Measurements from ENCODE around the gene P3H3.

P3H3 gene

GRCh38 chr12:6816598-6816997, 11.6 kb upstream of the P3H3 start:
- H3K4me1 ChIP-seq (ENCODE audit: low read length), result peaks cover 20% of the 10 kb centered on the region
- H2AFZ ChIP-seq (ENCODE audit: low read depth, low read length), result no peak overlapping the region
- H3K9me3 ChIP-seq (ENCODE audit: insufficient read depth, low read length), result no peaks in the 10 kb centered on the region
- TF ChIP-seq CTCF (IDR thresholded peaks at IDR 0.05; ENCODE audit: low read depth, low read length) (no peak), EZH2phosphoT487 (IDR thresholded peaks at IDR 0.05; ENCODE audit: low read depth) (no peak)
- H3K79me2 ChIP-seq (ENCODE audit: low read length), result no peaks in the 10 kb centered on the region
- no peak overlapping the region for H3K27ac ChIP-seq (ENCODE audit: low read length)
- no peaks in the 10 kb centered on the region for H4K20me1 ChIP-seq (ENCODE audit: insufficient read depth, low read length)
- no peak overlapping the region for H3K4me3 ChIP-seq (ENCODE audit: low read length)
- no peak overlapping the region for H3K9ac ChIP-seq (ENCODE audit: low read length)
- H3K4me2 ChIP-seq (ENCODE audit: low read length), result no peak overlapping the region
- no peaks in the 10 kb centered on the region for H3K36me3 ChIP-seq (replicated peaks; ENCODE audit: low read depth, low read length)
- H3K27me3 ChIP-seq (ENCODE audit: low read depth, low read length), result peaks cover 34% of the 10 kb centered on the region

GRCh38 chr12:6817098-6817497, 11.1 kb upstream of the P3H3 start:
- H3K9ac ChIP-seq (ENCODE audit: low read length), result no peak overlapping the region

GRCh38 chr12:6817662-6818157, 10.5 kb upstream of the P3H3 start:
- Histone ChIP-seq H3K4me3 (ENCODE audit: low read length) (no peak overlapping the region), H2AFZ (ENCODE audit: low read depth, low read length) (no peak overlapping the region), H3K9me3 (ENCODE audit: insufficient read depth, low read length) (no peaks in the 10 kb centered on the region), H3K4me1 (ENCODE audit: low read length) (peaks cover 13% of the 10 kb centered on the region), H3K4me2 (ENCODE audit: low read length) (no peak overlapping the region), H3K79me2 (ENCODE audit: low read length) (no peaks in the 10 kb centered on the region), H3K36me3 (replicated peaks; ENCODE audit: low read depth, low read length) (no peaks in the 10 kb centered on the region), H3K27ac (ENCODE audit: low read length) (no peak overlapping the region), H3K9ac (ENCODE audit: low read length) (no peak overlapping the region), H4K20me1 (ENCODE audit: insufficient read depth, low read length) (no peaks in the 10 kb centered on the region), H3K27me3 (ENCODE audit: low read depth, low read length) (peaks cover 43% of the 10 kb centered on the region)
- TF ChIP-seq CTCF (IDR thresholded peaks at IDR 0.05; ENCODE audit: low read depth, low read length) (no peak), EZH2phosphoT487 (IDR thresholded peaks at IDR 0.05; ENCODE audit: low read depth) (no peak)

More at GRCh38 chr12:6817098-6817497, 11.1 kb upstream of the P3H3 start:
- Histone ChIP-seq H3K4me3 (ENCODE audit: low read length) (no peak overlapping the region), H4K20me1 (ENCODE audit: insufficient read depth, low read length) (no peaks in the 10 kb centered on the region), H3K4me1 (ENCODE audit: low read length) (peaks cover 18% of the 10 kb centered on the region), H3K27me3 (ENCODE audit: low read depth, low read length) (peaks cover 38% of the 10 kb centered on the region), H3K79me2 (ENCODE audit: low read length) (no peaks in the 10 kb centered on the region), H3K36me3 (replicated peaks; ENCODE audit: low read depth, low read length) (no peaks in the 10 kb centered on the region), H3K9me3 (ENCODE audit: insufficient read depth, low read length) (no peaks in the 10 kb centered on the region), H3K4me2 (ENCODE audit: low read length) (no peak overlapping the region), H3K27ac (ENCODE audit: low read length) (no peak overlapping the region), H2AFZ (ENCODE audit: low read depth, low read length) (no peak overlapping the region)
- TF ChIP-seq EZH2phosphoT487 (IDR thresholded peaks at IDR 0.05; ENCODE audit: low read depth) (no peak), CTCF (IDR thresholded peaks at IDR 0.05; ENCODE audit: low read depth, low read length) (no peak)

- TF ChIP-seq CTCF (IDR thresholded peaks at IDR 0.05; ENCODE audit: low read depth, low read length) (no peak), EZH2phosphoT487 (IDR thresholded peaks at IDR 0.05; ENCODE audit: low read depth) (no peak)
- Histone ChIP-seq H2AFZ (ENCODE audit: low read depth, low read length) (no peak overlapping the region), H3K4me3 (ENCODE audit: low read length) (no peak overlapping the region), H3K4me1 (ENCODE audit: low read length) (peaks cover 7% of the 10 kb centered on the region), H3K27me3 (ENCODE audit: low read depth, low read length) (peaks cover 47% of the 10 kb centered on the region), H3K36me3 (replicated peaks; ENCODE audit: low read depth, low read length) (no peaks in the 10 kb centered on the region), H3K79me2 (ENCODE audit: low read length) (no peaks in the 10 kb centered on the region), H3K9ac (ENCODE audit: low read length) (no peak overlapping the region), H3K4me2 (ENCODE audit: low read length) (no peak overlapping the region), H4K20me1 (ENCODE audit: insufficient read depth, low read length) (no peaks in the 10 kb centered on the region), H3K9me3 (ENCODE audit: insufficient read depth, low read length) (no peaks in the 10 kb centered on the region), H3K27ac (ENCODE audit: low read length) (no peak overlapping the region)
Measured at GRCh38 chr12:6818222-6818621, 10.0 kb upstream of the P3H3 start.

Data from OCI-LY3 (cell line).